Skeletal muscle satellite cell (primary cell): ENCODE results near the gene AKNAD1.

Experiments used
- H3K27me3 ChIP-seq: 2 replicates; pipeline ENCODE4 v1.7.0; 2013; ENCODE audit warnings: low read length; ENCODE audit not compliant: control insufficient read depth, insufficient read depth
- H3K36me3 ChIP-seq: 2 replicates; pipeline ENCODE4 v1.7.0; 2013; ENCODE audit warnings: mild to moderate bottlenecking, control low read depth, low read length; ENCODE audit not compliant: insufficient read depth
- H3K4me1 ChIP-seq: 2 replicates; pipeline ENCODE4 v1.7.0; 2013; ENCODE audit warnings: low read length; ENCODE audit not compliant: control insufficient read depth, insufficient read depth
- H3K4me2 ChIP-seq: 2 replicates; pipeline ENCODE4 v1.7.0; 2013; ENCODE audit warnings: mild to moderate bottlenecking, low read length
- H3K4me3 ChIP-seq: 2 replicates; pipeline ENCODE4 v1.7.0; 2013; ENCODE audit warnings: low read length
- H3K9ac ChIP-seq: 2 replicates; pipeline ENCODE4 v1.7.0; 2013; ENCODE audit warnings: mild to moderate bottlenecking, low read depth, low read length, moderate library complexity
- H3K9me3 ChIP-seq: replicated peaks from 2 replicates; pipeline ENCODE4 v1.7.0; 2013; ENCODE audit warnings: mild to moderate bottlenecking, control low read depth, low read length

Gene AKNAD1

DNA sequence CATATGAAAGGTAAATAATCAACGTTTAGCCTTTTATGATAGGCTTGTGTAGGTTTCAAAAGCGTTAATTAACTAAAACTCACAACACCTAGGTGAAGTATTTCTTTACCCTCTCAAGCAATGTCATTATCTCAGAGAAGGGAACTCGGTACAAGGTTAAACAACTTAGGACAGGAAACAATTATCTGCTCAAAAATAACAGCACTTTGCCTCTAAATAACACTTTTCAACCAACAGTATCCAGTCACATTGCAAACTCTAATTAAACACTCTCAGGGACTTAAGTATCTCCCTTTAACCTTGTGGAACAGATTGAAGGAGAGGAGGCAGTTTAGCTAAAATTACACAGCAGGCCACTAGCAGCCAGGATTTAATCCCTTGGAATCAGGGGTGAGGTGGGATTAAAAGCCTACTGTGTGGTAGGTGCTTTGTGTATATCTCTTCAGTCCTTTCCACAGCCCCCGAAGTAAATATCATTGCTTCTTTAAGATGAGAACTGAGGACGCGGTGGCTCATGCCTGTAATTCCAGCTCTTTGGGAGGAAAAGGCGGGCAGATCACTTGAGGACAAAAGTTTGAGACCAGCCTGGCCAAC lies 5.2 kb upstream of the AKNAD1 start:
- no peak overlapping the region for H3K9ac ChIP-seq
- H3K4me3 ChIP-seq: no peak overlapping the region
- H3K9me3 ChIP-seq: no peaks in the 10 kb centered on the region
- no peaks in the 10 kb centered on the region for H3K27me3 ChIP-seq
- H3K4me2 ChIP-seq: no peak overlapping the region
- H3K36me3 ChIP-seq: no peaks in the 10 kb centered on the region
- H3K4me1 ChIP-seq: peaks cover 8% of the 10 kb centered on the region

DNA sequence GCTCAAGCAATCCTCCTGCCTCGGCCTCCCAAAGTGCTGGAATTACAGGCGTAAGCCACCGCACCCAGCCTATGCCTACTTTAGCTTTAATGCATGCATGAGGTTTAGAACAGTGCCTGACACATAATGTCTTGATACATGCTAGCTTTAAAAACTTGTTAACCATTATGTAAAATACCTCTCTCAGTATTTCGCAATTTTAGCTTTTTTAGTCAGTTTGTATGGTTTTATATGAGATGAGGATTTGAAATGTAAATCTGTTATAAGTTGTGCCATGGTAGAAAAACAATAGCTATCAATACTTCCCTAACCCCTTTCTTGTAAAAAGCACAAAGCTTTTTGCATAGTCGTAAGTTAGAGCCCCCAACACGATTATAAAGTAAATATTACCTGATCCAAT lies 4.7 kb upstream of the AKNAD1 start:
- Histone ChIP-seq H3K27me3 (no peaks in the 10 kb centered on the region), H3K4me3 (no peak overlapping the region), H3K9ac (no peak overlapping the region), H3K36me3 (no peaks in the 10 kb centered on the region), H3K4me1 (peaks cover 8% of the 10 kb centered on the region), H3K9me3 (no peaks in the 10 kb centered on the region), H3K4me2 (no peak overlapping the region)

DNA sequence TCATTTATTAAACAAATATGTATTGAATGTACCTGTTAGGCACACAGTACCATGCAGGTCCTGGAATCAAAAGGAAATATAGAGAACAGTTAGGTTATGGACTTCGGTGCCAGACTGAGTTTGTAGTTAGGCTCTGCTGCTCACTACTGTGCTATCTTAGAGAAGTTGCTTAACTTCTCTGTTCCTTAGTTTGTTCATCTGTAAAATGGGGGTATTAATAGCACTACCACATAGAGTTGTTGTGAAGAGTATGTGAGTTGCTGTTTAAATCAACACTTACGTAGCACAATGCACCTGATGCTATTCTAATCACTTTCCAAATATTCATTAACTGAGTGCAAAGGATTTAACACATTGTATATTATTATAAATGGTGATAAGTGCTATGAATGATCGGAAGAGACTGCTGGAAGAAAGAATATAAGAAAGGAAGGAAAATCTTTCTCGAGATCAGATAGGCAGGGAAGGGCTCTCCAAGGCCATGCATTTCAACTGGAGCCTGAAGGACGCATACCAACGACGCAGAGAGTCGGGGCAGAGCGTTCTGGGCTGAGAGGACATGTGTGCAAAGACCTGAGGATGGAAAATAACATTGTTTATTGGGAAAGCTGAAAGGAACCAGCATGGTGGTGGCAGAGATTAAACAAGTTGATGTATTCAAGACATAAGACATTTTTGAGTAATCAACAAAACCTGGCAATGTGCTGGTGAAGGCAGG lies 3.5 kb upstream of the AKNAD1 start:
- H3K4me3 ChIP-seq: no peak overlapping the region
- no peak overlapping the region for H3K9ac ChIP-seq
- H3K4me1 ChIP-seq: peaks cover 8% of the 10 kb centered on the region
- no peak overlapping the region for H3K4me2 ChIP-seq
- H3K27me3 ChIP-seq: no peaks in the 10 kb centered on the region
- H3K36me3 ChIP-seq: no peaks in the 10 kb centered on the region
- no peaks in the 10 kb centered on the region for H3K9me3 ChIP-seq

DNA sequence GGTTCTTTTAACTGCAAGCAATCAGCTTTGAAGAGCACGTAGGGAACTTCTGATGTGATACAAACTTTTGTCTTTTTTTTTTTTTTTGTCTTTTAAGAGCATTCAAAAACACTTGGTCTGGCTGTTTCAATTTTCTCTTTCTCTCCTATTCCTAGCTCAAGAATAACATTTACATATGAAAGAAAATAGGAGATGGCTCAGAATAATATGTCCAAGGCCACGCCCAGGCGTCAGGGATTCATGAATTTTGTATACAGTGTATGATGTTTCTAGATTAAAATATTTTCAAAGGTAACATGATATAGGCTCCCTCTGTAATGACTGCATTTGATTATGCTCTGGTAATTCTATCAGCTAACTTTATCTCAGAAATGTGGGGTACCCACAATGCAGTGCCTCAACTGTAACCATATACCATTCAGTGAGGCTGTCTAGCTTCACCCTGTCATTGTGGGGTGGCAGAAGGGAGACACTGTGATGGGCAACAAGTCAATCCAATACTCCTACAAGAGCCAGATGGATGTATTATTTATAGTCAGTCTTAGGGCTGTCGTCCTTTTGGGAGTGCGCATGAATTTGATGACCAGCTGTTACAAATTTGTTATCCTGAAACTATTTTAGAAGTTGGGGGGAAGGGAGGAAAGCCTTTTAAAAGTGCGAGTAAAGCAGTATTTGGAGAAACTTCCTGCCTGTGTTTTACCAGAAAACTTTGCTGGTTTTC lies 1.5 kb upstream of the AKNAD1 start:
- H3K9me3 ChIP-seq: no peaks in the 10 kb centered on the region
- H3K4me2 ChIP-seq: peak overlapping the region; percentile 20
- no peaks in the 10 kb centered on the region for H3K27me3 ChIP-seq
- H3K9ac ChIP-seq: no peak overlapping the region
- H3K36me3 ChIP-seq: no peaks in the 10 kb centered on the region
- no peak overlapping the region for H3K4me3 ChIP-seq
- peaks cover 21% of the 10 kb centered on the region for H3K4me1 ChIP-seq

DNA sequence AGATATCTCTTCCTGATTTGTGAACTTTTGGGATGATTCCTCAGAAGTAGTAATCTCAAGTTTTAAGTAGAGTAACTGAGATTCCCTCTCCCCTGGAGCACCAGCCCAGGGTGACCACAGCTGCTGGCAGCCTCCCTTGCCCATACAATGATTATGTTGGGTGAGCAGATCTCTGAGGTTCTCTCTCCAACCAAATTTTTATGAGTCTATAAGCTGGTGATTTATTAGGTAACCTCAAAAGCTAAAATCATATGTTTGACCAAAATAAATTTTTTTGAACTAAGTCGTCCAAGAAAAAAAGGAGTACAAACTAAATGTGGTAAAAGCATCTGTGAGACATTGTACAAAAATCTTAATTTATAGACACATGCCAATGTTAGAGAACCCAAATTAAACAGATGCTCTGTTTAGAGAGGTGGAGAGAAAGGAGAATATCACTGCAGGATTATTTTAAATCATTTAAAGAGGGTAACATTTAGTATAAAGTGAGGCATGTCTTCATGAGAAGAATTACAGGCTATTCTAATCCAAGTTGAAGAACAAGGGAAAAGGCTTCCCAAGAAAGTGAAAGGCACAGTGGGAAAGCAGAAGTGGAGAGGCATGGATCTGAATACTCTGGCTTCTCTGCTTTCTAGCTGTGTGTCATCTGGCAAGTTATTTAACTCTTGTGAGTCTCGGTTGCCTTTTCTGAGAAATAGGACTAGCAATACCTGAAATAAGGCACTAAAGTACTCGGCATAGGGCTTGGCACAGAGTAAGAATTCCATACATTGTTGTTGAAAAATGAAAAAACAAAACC lies 2.5 kb downstream of the AKNAD1 start:
- Histone ChIP-seq H3K4me1 (peaks cover 34% of the 10 kb centered on the region), H3K9me3 (no peaks in the 10 kb centered on the region), H3K9ac (peak overlapping the region; percentile 6), H3K4me2 (no peak overlapping the region), H3K36me3 (no peaks in the 10 kb centered on the region), H3K27me3 (no peaks in the 10 kb centered on the region), H3K4me3 (no peak overlapping the region)

DNA sequence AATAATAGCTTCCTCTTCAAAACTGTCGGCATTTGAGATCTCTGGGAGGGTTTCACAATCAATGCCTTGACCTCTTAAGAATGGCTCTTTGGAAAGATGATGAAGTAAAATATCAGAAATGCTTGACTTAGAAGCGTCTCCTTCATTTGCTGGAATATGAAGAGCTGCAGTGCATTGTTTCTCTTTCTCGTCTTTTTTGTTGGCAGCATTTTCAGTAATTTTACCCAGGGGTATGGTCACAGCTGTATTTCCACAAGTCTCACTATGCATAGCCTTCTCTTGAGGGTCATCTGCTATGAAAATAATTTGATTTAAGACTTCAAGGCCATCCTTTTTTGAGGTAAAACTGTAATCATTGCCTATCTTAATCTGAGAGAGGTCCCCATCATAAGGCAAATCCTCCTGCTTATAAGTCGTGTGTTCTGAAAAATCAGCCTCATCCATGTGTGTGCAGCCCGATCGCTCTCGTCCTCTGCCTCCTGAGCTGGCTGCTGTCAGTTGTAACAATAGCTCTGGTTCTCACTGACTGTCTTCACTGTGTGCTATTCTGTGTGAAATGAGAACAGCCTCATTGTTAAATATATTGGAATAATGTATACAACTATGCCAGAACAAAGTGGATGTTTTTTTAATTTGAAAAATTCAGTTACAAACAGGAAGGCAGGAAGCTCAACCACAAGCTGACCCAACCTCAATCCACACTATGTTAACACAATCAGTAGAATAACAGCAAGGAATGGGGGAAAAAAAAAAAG lies 4.5 kb downstream of the AKNAD1 start:
- H3K4me1 ChIP-seq: peaks cover 26% of the 10 kb centered on the region
- H3K36me3 ChIP-seq: no peaks in the 10 kb centered on the region
- no peak overlapping the region for H3K9ac ChIP-seq
- H3K27me3 ChIP-seq: no peaks in the 10 kb centered on the region
- peak overlapping the region; percentile 9 for H3K4me2 ChIP-seq
- H3K9me3 ChIP-seq: no peaks in the 10 kb centered on the region
- no peak overlapping the region for H3K4me3 ChIP-seq

DNA sequence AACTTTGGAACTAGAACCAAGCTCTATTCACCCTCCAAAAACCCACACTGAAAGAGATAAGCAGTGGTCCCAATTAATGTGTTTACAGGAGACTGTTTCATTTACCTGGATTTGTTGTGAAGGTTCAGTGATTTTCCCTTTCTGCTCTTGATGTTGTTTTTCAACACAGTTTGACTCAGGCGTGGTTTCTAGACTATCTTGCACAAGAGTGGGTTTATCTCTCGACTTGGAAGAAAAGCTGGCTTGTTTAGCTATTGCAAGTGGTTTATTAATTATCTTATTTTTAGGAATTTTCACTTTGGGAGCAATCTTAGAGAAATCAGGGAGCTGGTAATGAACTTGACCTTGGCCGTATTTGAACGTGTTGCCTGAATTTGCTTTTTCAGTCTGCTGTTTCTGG lies 5.3 kb downstream of the AKNAD1 start:
- Histone ChIP-seq H3K9ac (no peak overlapping the region), H3K27me3 (no peaks in the 10 kb centered on the region), H3K4me2 (no peak overlapping the region), H3K9me3 (no peaks in the 10 kb centered on the region), H3K4me1 (peaks cover 26% of the 10 kb centered on the region), H3K4me3 (no peak overlapping the region), H3K36me3 (no peaks in the 10 kb centered on the region)

DNA sequence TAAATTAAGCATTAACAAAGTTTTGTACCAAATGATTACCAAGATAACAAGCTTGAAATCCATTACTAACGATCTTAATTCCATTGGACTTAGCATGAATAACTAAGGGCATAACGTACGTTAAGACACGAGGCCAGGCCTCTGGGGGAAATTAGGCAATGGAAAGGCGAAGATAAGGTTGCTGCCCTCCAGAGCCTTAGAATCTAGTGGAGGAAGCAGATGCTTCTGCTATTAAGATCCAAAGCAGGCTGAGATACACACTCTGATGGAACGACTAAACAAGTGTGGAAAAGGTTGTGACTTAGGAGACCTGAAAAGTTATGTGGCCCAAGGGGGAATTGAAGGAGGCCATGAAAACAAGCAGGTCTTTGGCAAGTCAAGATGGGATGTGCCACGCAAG lies 6.0 kb downstream of the AKNAD1 start:
- H3K36me3 ChIP-seq: no peaks in the 10 kb centered on the region
- peaks cover 26% of the 10 kb centered on the region for H3K4me1 ChIP-seq
- no peak overlapping the region for H3K9ac ChIP-seq
- no peaks in the 10 kb centered on the region for H3K9me3 ChIP-seq
- no peak overlapping the region for H3K4me2 ChIP-seq
- no peaks in the 10 kb centered on the region for H3K27me3 ChIP-seq
- no peak overlapping the region for H3K4me3 ChIP-seq

DNA sequence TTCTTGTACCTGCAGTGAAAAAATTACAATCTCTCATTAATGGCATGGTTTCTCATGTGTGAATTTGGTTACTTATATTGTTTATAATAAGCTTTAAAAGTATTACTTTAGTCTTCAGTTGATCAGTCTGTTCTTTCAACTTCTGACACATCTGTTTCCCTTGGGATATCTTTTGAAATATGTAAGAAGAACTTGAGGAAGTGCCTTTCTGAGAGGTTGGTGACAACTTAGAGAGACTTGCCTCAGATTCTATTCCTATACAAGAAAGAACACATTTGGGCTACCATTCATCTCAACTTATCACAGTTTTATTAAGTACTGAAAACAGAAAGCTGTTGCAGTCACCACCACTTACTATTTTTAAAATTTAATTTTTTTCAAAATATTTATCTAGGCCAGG lies 8.1 kb downstream of the AKNAD1 start:
- Histone ChIP-seq H3K4me3 (no peak overlapping the region), H3K4me1 (peaks cover 14% of the 10 kb centered on the region), H3K36me3 (no peaks in the 10 kb centered on the region), H3K4me2 (no peak overlapping the region), H3K9me3 (no peaks in the 10 kb centered on the region), H3K27me3 (no peaks in the 10 kb centered on the region), H3K9ac (no peak overlapping the region)

DNA sequence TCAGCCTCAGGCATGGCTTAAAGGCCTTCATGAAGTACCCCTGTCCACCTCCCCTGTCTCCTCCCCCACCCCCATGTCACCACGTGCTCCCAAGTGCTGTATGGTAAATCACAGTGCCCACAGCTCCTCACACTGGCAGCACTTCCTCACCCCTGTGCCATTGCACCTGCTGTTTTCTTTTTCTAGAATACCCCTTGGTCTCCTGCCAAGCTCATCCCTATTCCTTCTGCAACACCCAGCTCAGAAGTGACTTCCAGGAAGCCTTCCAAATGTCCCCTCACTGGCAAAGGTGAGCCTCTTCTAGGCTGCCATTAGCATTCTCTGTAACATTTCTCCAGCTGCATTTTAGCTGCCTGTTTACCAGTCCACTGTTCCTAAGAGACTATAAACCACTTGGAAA lies 9.4 kb downstream of the AKNAD1 start:
- Histone ChIP-seq H3K4me2 (no peak overlapping the region), H3K4me3 (no peak overlapping the region), H3K9ac (no peak overlapping the region), H3K4me1 (peaks cover 7% of the 10 kb centered on the region), H3K27me3 (no peaks in the 10 kb centered on the region), H3K36me3 (no peaks in the 10 kb centered on the region), H3K9me3 (no peaks in the 10 kb centered on the region)

DNA sequence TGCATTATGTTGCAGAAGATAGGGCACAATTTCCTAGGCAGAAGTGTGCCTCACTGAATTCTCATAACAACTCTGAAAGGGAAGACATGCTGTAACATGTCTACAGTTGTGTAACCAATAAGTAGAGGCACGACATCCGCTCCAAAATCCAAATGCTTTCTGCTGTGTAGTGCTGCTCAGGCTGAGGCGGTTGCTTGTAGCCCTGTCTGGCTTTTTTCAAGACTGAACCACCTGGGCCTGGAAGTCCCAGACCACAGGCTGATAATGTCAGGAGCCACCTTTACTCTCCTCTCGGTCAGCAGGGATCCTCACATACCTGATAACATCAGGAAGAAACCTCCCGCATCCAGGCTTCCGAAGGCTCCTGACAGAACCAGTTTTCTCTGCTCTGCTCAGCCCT lies 10.9 kb downstream of the AKNAD1 start:
- Histone ChIP-seq H3K36me3 (no peaks in the 10 kb centered on the region), H3K4me2 (no peak overlapping the region), H3K4me3 (no peak overlapping the region), H3K27me3 (no peaks in the 10 kb centered on the region), H3K9me3 (no peaks in the 10 kb centered on the region), H3K4me1 (no peaks in the 10 kb centered on the region), H3K9ac (no peak overlapping the region)
